Prostate gland (tissue), 2 donors: ENCODE data around the gene EPHA2.

Source experiments
- POLR2A ChIP-seq: fragments of 450-650 bp; IDR thresholded peaks from one replicate; pipeline ENCODE4 v1.6.1; 2016; ENCODE audit warnings: antibody characterized with exemption, mild to moderate bottlenecking
- TF ChIP-seq, protein P1 (sequence below), 4 experiments: fragments of 200-600 bp in 2 of 4; fragments of 450-650 bp in 2 of 4; sonication (generic) in 2 of 4; IDR thresholded peaks; 1 replicate in 3 of 4; 2 replicates in 1 of 4; pipeline ENCODE4 v1.5.1; 2016 to 2019; ENCODE audit warnings: antibody characterized with exemption in 4 of 4, mild to moderate bottlenecking in 2 of 4, moderate library complexity in 2 of 4

DNA sequence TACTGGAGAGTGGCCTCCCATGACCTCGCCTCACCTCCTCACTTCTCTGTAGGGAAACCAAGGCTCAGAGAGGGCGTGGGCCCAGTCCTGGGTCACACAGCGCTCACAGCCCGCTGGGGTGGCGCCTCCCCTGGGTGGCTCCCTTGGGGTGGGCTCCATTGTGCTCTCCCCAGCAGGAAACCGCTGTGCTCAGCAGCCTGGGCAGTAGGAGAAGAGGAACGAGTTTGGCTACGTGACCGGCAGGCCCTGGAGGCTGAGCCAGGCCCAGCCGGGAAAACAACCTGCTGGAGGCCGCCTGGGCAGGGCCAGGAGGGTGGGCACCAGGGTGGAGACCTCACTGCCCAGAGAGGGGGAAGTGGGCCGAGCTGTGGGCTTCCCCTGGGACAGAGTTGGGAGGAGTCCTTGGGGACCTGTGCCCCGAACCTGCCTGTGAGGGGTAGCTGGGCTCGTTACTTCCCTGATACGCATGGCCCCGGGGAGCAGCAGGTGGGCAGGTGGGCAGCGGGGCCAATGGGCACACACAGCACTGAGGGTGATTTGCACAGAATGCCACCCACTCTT is 67.4 kb downstream of the EPHA2 start:
- TF ChIP-seq, protein P1, sequence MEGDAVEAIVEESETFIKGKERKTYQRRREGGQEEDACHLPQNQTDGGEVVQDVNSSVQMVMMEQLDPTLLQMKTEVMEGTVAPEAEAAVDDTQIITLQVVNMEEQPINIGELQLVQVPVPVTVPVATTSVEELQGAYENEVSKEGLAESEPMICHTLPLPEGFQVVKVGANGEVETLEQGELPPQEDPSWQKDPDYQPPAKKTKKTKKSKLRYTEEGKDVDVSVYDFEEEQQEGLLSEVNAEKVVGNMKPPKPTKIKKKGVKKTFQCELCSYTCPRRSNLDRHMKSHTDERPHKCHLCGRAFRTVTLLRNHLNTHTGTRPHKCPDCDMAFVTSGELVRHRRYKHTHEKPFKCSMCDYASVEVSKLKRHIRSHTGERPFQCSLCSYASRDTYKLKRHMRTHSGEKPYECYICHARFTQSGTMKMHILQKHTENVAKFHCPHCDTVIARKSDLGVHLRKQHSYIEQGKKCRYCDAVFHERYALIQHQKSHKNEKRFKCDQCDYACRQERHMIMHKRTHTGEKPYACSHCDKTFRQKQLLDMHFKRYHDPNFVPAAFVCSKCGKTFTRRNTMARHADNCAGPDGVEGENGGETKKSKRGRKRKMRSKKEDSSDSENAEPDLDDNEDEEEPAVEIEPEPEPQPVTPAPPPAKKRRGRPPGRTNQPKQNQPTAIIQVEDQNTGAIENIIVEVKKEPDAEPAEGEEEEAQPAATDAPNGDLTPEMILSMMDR (IDR thresholded peaks at IDR 0.05) = no peak
- no peak for TF ChIP-seq POLR2A
